Subcutaneous abdominal adipose tissue (tissue), 5 donors: ENCODE results near the gene PDE6H.
A peak's percentile ranks its signal among the peaks of the same experiment; 100 is the strongest.

ENCODE experiments used
- H3K27ac ChIP-seq: one replicate; pipeline ENCODE4 v1.7.0; 2013; ENCODE audit warnings: low read depth, mild to moderate bottlenecking, inconsistent platforms, low read length, moderate library complexity
- H3K27me3 ChIP-seq, 5 donors: one replicate each; pipeline ENCODE4 v1.7.0; 2013; ENCODE audit warnings: low read length in 5 of 5, inconsistent platforms in 1 of 5; ENCODE audit not compliant: control insufficient read depth in 5 of 5, insufficient read depth in 4 of 5
- H3K36me3 ChIP-seq, 5 donors: one replicate each; pipeline ENCODE4 v1.7.0; 2013; ENCODE audit warnings: low read length in 5 of 5; ENCODE audit not compliant: control insufficient read depth in 5 of 5, insufficient read depth in 5 of 5
- H3K4me1 ChIP-seq, 5 donors: one replicate each; pipeline ENCODE4 v1.7.0; 2013; ENCODE audit warnings: low read length in 5 of 5, mild to moderate bottlenecking in 3 of 5, moderate library complexity in 1 of 5; ENCODE audit not compliant: control insufficient read depth in 5 of 5, insufficient read depth in 5 of 5
- H3K4me3 ChIP-seq, 5 donors: one replicate each; pipeline ENCODE4 v1.7.0; 2013; ENCODE audit warnings: low read length in 5 of 5, low read depth in 1 of 5
- H3K9ac ChIP-seq, 5 donors: one replicate each; pipeline ENCODE4 v1.7.0; 2013; ENCODE audit warnings: low read length in 5 of 5, mild to moderate bottlenecking in 4 of 5, moderate library complexity in 3 of 5
- H3K9me3 ChIP-seq, 5 donors: one replicate each; pipeline ENCODE4 v1.7.0; 2013; ENCODE audit warnings: low read length in 5 of 5; ENCODE audit not compliant: control insufficient read depth in 5 of 5
- donor health status: healthy.
- donor health status: healthy.
- donor health status: healthy.
- donor health status: healthy.
- donor health status: healthy.

PDE6H gene

DNA sequence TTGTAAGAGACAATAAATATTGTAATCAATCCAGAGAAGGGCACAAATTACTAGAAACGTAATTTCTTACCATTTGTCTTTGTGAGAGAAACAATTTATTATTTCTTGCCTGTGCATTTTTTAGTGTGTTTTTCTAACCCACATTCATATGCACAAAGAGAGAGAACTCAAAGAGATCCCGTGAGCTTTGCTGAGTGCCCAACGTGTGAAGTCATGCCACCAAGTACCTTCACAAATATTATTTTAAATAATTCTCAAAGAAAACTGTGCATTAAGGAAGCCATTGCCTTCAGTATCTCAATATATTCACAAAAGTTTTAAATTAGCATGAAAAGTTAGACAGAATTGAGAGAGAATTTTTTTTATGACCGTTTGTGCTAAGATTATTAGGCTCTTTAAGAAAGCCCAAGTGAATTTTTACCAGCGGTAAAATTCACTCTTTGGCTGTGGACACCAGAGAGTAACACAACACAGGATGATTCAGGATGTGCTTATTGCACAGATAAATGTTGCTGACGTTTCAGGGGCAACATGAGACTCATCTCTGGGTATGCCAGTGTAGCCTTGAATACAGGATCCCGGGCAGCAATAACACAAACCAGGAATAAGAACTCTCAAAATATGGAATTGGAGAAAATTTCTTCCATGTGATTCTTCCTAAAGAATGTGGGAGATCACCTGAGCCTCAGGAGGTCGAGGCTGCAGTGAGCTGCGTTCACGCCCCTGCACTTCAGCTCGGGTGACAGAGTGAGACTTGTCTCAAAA, 14.3 kb upstream of the PDE6H start:
- Histone ChIP-seq H3K9ac (peak overlapping the region in 2 of 5 donors; percentile 4 to 35), H3K9me3 (no peaks in the 10 kb centered on the region)

DNA sequence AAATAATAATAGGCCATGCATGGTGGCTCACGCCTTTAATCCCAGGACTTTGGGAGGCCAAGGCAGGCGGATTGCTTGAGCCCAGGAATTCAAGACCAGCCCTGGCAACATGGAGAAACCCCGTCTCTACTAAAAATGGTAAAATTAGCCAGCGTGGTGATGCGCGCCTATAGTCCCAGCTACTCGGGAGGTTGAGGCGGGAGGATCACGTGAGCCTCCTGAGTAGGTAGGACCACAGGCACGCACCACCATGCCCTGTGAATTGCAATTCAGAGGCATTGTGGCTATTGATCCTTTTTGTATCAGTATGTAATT, 13.8 kb upstream of the PDE6H start:
- H3K27ac ChIP-seq = no peak overlapping the region

More for the DNA sequence above, 14.3 kb upstream of the PDE6H start:
- Histone ChIP-seq H3K4me3 (peak overlapping the region in 3 of 5 donors; percentile 22 to 74 (median 41)), H3K4me1 (peaks cover 5 to 66% (median 35%) of the 10 kb centered on the region in 5 donors), H3K27ac (peak overlapping the region; percentile 20), H3K36me3 (no peaks in the 10 kb centered on the region), H3K27me3 (peaks cover 0 to 2% (median 0%) of the 10 kb centered on the region in 5 donors)

DNA sequence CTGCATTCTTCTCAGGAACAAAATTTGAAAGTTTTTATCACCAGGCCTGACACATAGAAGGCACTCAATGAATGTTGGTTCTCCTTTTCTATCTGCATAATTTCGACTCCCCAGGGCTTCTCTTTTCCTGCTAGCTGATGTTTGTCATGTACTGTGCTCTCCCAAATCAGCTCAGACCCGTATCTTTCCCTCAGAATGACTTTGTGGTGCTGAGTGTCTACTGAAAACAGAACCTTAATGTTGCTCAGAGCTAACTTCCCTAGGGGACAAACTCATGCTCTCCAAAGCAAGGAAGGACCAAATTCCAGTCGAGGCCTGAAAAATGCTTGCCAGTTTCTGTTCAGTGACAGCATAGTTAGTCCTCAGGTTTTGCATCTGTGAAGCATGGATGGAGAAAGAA, 13.4 kb upstream of the PDE6H start:
- Histone ChIP-seq H3K9ac (peak overlapping the region in 1 of 5 donors; percentile 39), H3K4me1 (peaks cover 5 to 57% (median 30%) of the 10 kb centered on the region in 5 donors), H3K4me3 (peak overlapping the region in 4 of 5 donors; percentile 54 to 74 (median 72)), H3K9me3 (no peaks in the 10 kb centered on the region), H3K27me3 (peaks cover 0 to 2% (median 0%) of the 10 kb centered on the region in 5 donors), H3K36me3 (no peaks in the 10 kb centered on the region), H3K27ac (peak overlapping the region; percentile 19)

More for the DNA sequence above, 13.8 kb upstream of the PDE6H start:
- Histone ChIP-seq H3K4me3 (peak overlapping the region in 4 of 5 donors; percentile 22 to 74 (median 58)), H3K36me3 (no peaks in the 10 kb centered on the region), H3K27me3 (peaks cover 0 to 2% (median 0%) of the 10 kb centered on the region in 5 donors), H3K9me3 (no peaks in the 10 kb centered on the region), H3K9ac (no peak overlapping the region), H3K4me1 (peaks cover 5 to 61% (median 34%) of the 10 kb centered on the region in 5 donors)

DNA sequence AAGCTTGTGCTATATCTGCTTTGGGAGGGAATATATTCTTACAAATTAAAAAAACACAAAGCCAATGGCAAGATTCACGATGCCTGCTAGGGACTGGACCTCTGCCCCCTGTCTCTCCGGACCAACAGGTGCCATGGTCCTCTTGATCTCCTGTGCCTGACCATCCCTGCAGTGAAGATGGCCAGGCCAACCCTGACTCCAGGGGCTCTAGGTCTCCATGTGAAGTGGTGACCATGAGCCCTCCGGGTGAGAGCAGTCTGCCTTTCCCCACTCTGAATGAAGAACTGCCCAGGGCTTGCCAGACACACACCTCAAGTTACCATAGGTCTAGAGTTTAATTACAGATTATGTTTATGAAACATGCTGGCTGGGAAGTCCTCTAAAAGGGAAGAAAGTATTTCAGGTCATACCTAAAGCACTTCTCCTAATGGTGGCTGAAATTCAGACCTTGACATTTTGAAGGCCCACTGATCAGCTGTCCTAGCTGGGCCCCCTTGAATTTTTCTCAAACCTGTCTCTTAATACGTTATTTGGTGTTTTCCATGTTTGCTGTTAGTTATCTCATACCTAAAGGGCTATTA, 12.8 kb upstream of the PDE6H start:
- H3K4me1 ChIP-seq = peaks cover 5 to 55% (median 28%) of the 10 kb centered on the region in 5 donors

DNA sequence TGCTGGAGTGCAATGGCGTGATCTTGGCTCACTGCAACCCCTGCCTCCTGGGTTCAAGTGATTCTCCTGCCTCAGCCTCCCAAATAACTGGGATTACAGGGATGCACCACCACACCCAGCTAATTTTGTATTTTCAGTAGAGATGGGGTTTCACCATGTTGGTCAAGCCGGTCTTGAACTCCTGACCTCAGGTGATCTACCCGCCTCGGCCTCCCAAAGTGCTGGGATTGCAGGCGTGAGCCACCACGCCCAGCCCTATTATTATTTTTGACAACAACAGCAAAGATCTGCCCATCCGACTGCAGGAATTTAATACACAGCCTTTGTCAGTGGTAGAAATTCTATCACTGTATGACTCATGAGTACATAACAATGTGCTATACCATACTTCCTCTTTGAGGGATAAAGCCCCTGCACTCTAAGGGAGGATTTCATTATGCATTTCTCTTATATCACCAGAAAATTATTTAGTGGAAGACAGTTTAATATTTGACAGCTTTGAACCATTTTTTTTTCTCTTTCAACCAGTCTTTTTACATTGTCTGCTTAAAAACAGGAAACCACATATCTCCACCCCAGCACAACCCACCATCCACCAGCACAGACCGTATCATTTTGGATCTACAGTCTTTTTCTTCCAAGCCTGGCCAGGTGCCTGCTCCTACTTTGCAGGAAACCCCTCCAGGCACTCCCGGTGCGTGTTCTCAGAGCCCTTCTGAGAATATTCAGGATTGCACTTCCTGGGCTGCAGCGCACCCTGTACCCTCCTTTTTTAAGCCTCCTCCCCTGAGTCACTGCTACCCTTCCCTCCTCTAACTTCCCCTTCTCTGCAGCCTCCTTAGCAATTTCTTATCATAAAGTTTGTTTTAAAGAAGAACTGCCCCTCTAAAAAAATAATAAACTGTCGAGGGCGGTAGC, 12.0 kb upstream of the PDE6H start:
- Histone ChIP-seq H3K4me1 (peaks cover 5 to 55% (median 28%) of the 10 kb centered on the region in 5 donors), H3K36me3 (no peaks in the 10 kb centered on the region), H3K27me3 (peaks cover 0 to 2% (median 0%) of the 10 kb centered on the region in 5 donors), H3K27ac (peak overlapping the region; percentile 19), H3K4me3 (peak overlapping the region; percentile 65 to 76 (median 74)), H3K9me3 (no peaks in the 10 kb centered on the region), H3K9ac (peak overlapping the region; percentile 40 to 71 (median 56))

More for the DNA sequence above, 12.8 kb upstream of the PDE6H start:
- H3K27ac ChIP-seq = peak overlapping the region; percentile 19
- H3K4me3 ChIP-seq = peak overlapping the region in 4 of 5 donors; percentile 54 to 74 (median 72)
- H3K9me3 ChIP-seq = no peaks in the 10 kb centered on the region
- peaks cover 0 to 2% (median 0%) of the 10 kb centered on the region in 5 donors for H3K27me3 ChIP-seq
- H3K9ac ChIP-seq = peak overlapping the region in 1 of 5 donors; percentile 7
- no peaks in the 10 kb centered on the region for H3K36me3 ChIP-seq

DNA sequence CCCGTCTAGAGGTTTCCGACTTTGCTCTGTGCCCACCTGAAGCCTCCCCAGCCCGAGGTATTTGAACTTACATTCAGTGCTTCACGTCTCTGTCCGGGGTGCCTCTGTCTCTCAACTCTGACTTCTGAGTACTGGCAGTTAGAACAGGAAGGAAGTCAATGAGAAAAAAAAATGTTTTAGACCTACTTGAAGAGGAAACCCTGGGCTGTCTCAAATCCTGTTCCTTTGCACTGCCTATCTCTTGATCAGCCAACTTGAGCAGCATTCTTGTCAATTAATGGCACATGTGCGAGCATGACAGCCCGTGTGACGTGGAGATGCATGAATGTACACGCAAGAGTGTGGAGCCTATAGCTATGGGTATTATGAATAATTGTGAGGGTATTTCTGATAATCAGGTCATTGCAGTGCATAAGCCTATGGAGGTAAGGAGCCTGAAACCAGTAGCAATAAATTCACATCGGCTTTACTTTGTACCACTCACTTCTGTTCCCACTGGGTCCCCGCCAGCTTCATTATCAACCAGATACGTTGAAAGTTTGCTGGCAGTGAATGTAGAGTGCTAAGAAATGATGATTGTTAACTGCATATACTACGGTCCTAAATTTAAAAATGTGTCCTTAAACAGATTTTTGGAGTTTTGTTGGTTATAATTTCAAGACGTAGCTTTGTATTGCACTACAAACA, 11.2 kb upstream of the PDE6H start, which contains the start of gene ARHGDIB:
TSS of gene ARHGDIB (minus strand) at position 136 of the 687 bp plus-strand sequence. CDS start 10,889 bp downstream, outside the sequence.
- Histone ChIP-seq H3K27ac (peak within 1 kb of the TSS; percentile 19), H3K36me3 (no peaks in the 10 kb centered on the region), H3K4me3 (peak within 1 kb of the TSS; percentile 65 to 76 (median 74)), H3K9me3 (no peaks in the 10 kb centered on the region), H3K4me1 (peaks cover 2 to 53% (median 25%) of the 10 kb centered on the region in 5 donors), H3K27me3 (peaks cover 0 to 2% (median 0%) of the 10 kb centered on the region in 5 donors), H3K9ac (peak within 1 kb of the TSS; percentile 40 to 71 (median 56))

DNA sequence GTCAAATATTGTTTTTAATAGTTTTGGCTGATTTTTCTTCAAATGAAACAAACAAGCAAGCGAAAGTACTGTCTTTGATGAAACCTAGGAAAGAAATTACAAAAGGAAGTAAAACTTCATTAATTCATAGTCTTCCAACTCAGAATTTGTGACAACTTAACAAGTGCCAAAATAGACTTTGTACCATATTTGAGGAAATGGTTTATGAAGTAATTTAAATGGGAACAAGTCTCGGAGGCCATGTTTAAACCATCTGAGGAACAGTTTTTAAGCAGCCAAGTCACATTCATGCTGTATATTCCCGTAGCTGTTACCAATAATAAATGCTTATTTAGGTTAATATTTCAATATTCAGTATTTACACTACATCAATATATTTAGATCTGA, 10.7 kb upstream of the PDE6H start:
- peak overlapping the region; percentile 65 to 76 (median 74) for H3K4me3 ChIP-seq
- no peaks in the 10 kb centered on the region for H3K36me3 ChIP-seq
- peak overlapping the region in 3 of 5 donors; percentile 35 to 64 (median 56) for H3K9ac ChIP-seq
- H3K27me3 ChIP-seq = peaks cover 0 to 2% (median 0%) of the 10 kb centered on the region in 5 donors
- H3K9me3 ChIP-seq = no peaks in the 10 kb centered on the region
- peaks cover 0 to 47% (median 22%) of the 10 kb centered on the region in 5 donors for H3K4me1 ChIP-seq
- peak overlapping the region; percentile 19 for H3K27ac ChIP-seq

DNA sequence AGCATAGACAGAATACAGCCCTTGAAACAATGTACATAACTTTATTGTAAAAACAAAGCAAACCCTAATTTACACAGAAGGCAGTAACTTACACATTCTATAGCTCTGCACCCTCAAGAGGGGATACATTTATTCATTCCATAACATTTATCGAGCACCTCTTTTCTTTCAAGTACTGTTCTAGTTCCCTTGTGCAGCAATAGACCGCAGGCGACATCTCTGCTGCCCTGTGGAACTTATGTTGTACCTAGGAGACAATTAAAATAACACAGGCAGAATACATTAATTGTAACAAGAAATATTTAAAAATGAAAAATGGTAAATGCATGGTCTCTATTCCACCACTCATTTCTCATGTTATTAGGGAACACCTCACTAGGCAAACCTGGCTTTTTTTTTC, 10.0 kb upstream of the PDE6H start:
- no peaks in the 10 kb centered on the region for H3K9me3 ChIP-seq
- peak overlapping the region; percentile 19 for H3K27ac ChIP-seq
- H3K9ac ChIP-seq = no peak overlapping the region
- peaks cover 0 to 2% (median 0%) of the 10 kb centered on the region in 5 donors for H3K27me3 ChIP-seq
- no peak overlapping the region for H3K4me3 ChIP-seq
- no peaks in the 10 kb centered on the region for H3K36me3 ChIP-seq
- peaks cover 0 to 41% (median 16%) of the 10 kb centered on the region in 5 donors for H3K4me1 ChIP-seq

DNA sequence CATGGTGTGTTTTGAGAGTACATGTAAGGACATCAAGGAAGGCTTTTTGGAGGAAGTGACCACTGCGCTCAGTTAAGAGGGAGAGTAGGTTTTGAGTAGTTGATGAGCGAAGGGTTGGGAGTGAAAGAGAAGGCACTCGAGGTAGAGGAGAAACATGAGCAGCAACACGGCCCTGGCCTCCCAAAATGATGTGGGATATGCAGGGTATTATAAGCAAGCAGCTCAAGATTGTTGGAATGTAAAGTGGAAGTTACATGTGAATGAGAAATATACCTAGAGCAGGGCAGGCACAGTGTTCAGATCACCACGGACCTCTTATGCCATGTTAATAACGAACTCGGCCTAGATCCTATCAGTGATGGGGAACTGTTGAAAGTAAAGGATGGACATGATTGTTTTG, 9.3 kb upstream of the PDE6H start:
- peaks cover 0 to 37% (median 13%) of the 10 kb centered on the region in 5 donors for H3K4me1 ChIP-seq
- H3K4me3 ChIP-seq = no peak overlapping the region
- H3K9me3 ChIP-seq = no peaks in the 10 kb centered on the region
- H3K27me3 ChIP-seq = peaks cover 0 to 2% (median 0%) of the 10 kb centered on the region in 5 donors
- no peak overlapping the region for H3K27ac ChIP-seq
- no peaks in the 10 kb centered on the region for H3K36me3 ChIP-seq
- H3K9ac ChIP-seq = no peak overlapping the region
